Hindlimb muscle (tissue), 1 donor: ENCODE measurements around the gene NIBAN1. TPM values are rescaled to one million over a fixed set of nuclear protein-coding genes. Genes with fewer than 3 reads are reported as not detected.
A peak's percentile ranks its signal among the peaks of the same experiment; 100 is the strongest.

Source experiments
- DNase-seq: peaks from one replicate; pipeline ENCODE4 v3.0.0-alpha.2; 2013
- polyA plus RNA-seq: library from polyadenylated mRNA; unstranded; fragments of 120-200 nt; gene quantifications from one replicate; pipeline ENCODE4 v1.2.1, GENCODE V29; 2013; ENCODE audit not compliant: insufficient read length

Gene NIBAN1
- polyA plus RNA-seq, 1 donor = 39.7 TPM

DNA sequence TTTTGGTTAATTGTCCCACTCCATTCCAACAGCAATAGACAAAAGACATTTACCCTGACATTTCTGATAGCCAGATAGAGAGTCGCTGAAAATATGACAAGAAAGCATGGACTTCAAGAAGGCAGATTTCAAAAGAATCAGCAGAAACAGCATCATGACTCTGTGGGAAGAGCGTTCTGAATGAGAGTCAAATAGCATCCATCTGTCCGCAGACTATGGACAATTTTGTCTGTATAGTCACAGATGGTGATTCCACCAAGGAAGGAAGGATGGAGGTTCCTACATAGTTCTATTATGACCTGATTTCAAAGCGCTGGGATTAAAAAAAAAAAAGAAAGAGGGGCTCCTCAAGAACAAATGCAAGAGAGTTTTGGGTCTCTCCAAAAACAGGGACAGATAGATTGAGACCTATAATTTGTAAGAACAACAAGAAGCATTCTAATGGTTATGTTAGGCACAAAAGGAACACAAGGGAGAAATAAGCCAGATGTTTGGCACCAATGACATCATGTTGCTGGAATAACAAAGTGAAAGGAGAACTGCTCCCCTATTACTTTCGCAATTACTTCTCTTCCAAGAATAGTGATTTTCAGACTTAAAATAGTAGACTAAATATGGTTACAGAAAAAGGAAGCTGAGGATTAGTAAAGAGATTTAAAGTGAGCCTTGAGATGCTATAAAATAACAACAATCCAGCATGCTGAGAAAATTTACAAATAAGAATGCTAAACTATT lies 28.5 kb downstream of the NIBAN1 start:
- DNase-seq = peak; percentile 62

DNA sequence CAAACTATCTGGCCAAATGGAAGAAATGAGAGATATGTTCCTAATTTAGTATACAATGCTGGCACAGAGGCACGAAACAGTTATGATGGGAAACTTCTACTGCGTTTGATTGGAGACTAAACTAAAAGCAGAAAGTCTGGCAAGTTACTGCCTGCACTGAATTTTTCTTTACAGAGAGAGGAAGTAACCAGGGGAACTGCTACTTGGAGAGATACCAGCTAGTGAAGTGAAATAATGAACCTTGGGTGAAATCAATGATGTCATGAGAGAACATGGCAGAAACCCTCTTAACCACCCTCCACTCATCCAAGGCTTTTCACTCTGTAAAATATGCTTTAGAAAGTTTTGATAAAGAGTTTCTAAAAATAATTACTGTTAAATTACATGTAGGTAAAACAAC lies 29.3 kb downstream of the NIBAN1 start:
- DNase-seq = peak; percentile 61

DNA sequence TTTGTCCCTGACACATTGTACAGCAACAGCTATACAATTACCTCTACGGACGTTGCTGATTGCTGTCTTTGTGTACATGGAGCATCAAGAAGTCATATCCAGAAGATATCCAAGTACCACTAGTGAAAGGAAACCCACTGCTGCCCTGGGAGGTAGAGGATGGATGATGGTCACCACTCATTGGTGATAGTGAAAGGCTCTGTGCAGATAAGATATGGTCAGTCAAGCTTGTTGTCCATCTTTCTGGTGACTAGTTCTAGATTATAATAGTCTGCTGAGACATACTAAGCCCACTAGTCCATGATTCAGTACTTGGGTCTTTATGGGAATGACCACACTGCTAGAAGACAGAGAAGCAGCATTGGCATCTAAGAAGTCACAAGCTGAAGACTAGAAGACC lies 30.3 kb downstream of the NIBAN1 start:
- DNase-seq = no peak

DNA sequence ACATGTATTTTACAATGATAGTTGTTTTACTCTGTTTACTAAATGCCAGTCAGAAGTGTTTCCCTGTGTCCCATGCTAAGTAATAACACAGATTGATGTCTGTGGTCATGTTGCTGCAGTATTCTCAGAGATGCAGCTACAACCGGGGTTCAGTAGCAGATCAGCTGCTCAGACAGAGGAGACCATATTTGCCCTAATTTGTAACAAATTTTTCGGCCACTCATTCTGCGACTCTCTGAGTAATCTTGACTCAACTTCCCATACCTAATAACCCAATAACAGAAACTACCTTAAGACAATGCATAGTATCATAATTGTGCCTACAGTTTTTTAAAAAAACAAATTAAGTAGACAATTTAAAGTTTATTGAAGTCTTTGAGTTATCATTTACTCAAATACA lies 32.6 kb downstream of the NIBAN1 start:
- DNase-seq = no peak

DNA sequence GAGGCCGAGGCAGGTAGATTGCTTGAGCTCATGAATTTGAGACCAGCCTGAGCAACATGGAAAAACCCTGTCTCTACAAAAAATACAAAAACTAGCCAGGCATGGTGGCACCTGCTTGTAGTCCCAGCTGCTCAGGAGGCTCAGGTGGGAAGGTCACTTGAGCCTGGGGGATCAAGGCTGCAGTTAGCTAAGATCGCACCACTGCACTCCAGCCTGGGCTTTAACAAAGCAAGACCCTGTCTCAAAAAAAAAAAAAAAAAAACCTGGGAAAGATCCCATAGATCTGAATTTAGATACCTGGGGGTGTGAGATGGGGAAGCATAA lies 32.9 kb downstream of the NIBAN1 start:
- DNase-seq = no peak

DNA sequence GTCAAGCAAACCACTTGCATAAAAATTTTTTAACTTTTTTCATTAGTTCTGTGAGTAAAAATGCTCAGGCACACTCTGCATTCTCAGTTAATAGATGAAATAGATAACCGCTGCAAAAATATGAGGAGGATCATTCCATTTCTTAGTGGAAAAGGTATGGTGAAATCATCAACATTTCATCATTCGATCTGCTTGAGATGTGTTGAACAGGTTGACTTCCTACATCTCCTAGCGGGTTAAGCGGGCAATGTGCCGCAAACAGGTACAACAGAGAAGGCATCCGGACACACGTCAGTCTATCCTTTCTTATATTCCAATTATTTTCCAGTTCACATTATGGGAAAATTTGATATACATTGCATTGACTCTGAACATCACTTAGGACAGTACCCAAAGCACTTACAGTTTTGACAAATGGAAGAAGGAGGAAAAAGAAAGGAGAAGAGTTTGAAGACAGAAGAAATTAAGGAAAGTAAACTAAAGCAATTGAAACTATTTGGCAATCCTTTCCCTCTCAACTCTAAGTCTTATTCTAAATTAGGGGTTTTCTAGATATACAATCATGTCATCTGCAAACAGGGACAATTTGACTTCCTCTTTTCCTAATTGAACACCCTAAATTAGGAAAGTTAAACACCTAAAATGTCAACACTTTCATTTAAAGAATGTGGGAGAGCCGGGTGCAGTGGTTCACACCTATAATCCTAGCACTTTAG lies 33.5 kb downstream of the NIBAN1 start:
- no peak for DNase-seq

DNA sequence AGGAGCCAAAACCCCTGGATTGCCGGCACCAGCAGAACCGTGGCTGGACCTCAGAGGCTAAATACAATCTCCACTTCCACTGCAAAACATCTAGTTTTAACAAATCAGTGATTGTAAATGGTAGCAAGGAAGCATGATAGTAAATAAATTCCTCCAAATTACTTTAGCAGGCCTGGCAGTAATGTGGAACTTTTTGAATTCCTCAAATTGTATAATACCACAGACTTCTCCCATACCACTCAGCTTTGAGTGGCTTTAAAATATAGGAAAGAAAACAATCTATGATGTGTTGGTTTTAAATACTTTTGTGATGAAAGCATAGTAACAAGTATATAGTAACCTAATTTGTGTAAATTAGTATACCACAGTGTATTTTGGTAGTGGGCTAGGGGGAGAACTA lies 34.1 kb downstream of the NIBAN1 start:
- DNase-seq = no peak

- no peak for DNase-seq
These were observed 36.6 kb downstream of the NIBAN1 start for GRCh38 chr1:184937729-184938128.

DNA sequence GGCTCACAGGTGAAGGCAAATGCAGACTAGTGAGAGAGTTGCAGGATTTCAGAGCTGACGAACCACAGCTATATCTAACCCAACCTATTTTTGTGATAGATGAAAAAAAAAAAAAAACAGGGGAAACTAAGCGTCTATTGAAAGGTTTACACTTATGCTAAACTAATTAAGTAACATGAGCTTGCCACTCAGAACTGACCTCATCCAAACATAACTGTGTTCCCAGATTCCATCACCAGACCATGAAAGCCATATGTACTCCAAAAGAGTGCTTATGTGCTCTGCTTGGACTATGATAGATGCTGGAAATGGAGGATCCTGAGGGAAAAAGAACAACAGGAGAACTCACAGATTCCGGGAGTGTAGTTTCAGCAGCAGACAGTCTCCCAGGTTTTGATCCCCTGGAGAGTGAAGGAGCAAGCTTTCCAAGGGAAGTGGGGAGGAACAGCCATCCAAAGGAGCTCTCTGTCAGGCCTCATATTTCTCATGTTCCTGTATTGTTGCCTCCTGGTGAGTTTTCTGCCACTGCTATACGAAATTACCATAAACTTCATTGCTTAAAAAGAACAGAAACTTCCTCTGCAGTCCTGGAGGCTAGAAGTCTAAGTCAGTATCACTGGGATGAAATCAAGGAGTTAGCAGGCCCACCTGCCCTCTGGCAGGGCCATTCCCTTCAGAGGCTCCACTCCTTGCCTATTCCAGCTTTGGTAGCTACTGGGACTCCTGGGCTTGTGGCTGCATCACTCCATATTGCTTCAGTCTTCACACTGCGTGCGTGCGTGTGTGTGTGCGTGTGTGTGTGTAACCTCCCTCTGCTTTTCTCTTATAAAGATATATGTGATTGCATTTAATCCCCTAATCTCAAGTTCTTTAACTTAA lies 38.1 kb downstream of the NIBAN1 start:
- DNase-seq = peak; percentile 64

DNA sequence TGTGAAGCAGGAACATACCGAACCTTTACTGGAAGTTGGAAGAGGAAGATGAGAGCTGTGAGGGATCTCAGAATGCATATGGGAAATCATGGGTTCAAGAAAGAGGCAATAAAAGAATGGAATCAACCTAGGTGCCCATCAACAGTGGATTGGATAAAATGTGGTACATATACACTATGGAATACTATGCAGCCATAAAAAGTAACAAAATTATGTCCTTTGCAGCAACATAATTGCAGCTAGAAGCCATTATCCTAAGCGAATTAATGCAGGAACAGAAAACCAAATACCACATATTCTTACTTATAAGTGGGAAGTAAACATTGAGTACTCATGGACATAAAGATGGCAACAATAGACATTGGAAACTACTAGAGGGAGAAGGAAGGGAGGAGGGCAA lies 40.4 kb downstream of the NIBAN1 start:
- no peak for DNase-seq

DNA sequence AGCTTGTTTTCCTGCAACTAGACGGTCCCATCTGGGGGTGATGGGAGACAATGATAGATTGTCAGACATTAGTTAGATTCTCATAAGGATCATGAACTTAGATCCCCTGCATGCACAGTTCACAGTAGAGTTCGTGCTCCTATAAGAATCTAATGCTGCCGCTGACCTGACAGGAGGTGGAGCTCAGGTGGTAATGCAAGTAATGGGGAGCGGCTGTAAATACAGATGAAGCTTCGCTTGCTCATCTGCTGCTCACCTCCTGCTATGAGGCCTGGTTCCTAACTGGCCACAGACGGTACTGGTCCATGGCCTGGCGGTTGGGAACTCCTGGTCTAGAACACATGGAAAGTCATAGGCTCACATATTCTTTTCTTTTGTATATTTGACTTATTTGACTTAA lies 42.0 kb downstream of the NIBAN1 start:
- DNase-seq = no peak

DNA sequence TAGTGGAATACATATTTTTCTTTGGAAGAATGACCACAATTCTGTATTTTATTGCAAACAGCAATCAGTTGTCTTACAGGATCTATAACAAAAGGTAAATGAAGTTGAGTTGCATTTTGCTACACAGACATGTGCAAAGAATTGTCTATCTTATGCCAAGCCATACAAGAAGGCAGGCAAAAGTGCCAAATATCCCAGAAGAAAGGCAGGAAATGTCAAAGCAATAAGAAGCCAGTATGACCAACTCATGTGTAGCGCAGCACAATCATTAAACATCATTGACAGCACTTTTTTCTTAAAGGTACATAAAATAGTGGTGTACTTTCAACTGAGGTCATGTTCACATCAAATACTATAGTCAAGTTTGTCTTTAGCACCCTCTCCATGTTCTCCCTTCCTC lies 42.7 kb downstream of the NIBAN1 start:
- DNase-seq = no peak

DNA sequence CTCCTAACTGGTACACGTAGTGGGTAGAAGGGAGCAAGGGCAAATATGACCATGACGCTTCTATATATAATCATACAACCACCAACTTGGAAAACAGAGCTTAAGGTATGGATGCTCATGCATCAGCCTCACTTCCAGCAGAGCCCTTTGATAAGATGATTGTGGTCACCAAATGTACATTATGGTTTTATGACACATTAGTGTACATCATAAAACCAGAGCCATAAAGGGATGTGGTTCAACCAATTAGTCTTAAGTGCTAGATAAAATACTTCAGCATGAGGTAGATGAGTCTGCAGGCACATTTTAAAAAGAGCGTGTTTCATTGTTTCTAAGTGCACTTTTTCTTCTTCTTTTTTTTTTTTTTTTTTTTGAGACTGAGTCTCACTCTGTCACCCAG lies 43.7 kb downstream of the NIBAN1 start:
- DNase-seq = no peak

- no peak for DNase-seq
These were observed 44.1 kb downstream of the NIBAN1 start for GRCh38 chr1:184930232-184930631.

DNA sequence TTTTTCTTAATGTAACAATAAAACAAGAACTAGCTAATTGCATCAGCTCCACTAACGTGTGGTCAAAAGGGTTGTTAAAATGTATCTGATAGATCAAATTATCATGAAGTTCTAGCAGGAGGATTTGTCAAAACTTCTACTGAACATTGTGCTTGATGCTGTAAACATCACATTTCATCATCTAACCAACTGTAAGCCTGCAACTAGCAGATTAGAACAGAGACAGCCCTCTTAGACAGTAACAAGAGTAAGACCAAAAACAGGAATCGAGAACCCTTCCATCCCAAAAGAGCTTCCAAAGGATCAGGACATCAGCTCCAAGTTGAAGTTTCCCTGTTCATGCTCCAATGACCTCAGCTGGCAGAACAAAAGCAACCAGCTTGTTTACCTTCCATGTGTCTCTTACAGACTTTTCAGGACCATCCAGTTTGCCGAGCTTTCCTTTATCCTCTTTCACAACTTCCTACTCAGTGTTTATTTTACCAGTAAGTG lies 44.6 kb downstream of the NIBAN1 start:
- no peak for DNase-seq

DNA sequence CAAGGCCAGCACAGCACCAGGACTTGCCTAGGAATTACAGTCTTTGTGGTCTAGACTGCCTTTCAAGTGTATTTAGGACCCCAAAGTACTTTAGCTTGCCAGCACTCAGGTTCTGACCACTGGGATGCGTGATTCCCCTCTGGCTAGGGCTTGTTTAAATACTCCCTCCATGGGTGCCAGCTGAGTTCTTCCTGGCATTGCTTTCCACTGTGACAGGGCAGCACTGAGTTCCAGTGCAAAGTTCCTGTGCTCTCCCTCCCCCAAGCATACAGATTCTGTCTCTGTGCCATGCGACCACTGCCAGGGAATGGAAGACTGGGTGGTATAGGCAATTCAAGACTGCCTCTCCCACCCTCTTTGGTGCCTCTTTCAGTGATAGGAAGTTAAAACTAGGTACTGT lies 45.9 kb downstream of the NIBAN1 start:
- no peak for DNase-seq

Other genes starting within 250 kb of the NIBAN1 start
- 22.3 TPM for gene EDEM3, start 219.7 kb downstream of the NIBAN1 start, polyA plus RNA-seq
- gene RNF2, start 71.0 kb upstream of the NIBAN1 start, polyA plus RNA-seq = 34.5 TPM
- gene TRMT1L, start 182.4 kb upstream of the NIBAN1 start, polyA plus RNA-seq = 16.1 TPM
- gene SWT1, start 182.7 kb upstream of the NIBAN1 start, polyA plus RNA-seq = 6.1 TPM